K562 (cell line): ENCODE measurements around the gene GDF15. TPM values are rescaled to one million over a fixed set of nuclear protein-coding genes. Genes with fewer than 3 reads are reported as not detected.
A peak's percentile ranks its signal among the peaks of the same experiment; 100 is the strongest.

Source experiments
- ATF6 ChIP-seq: sonication (generic); formaldehyde crosslinking; IDR thresholded peaks from 2 replicates; pipeline ENCODE4 v1.4.0; 2020; ENCODE audit warnings: mild to moderate bottlenecking, missing genetic modification reagents
- HLTF ChIP-seq: fragments of 450-650 bp; IDR thresholded peaks from 2 replicates; pipeline ENCODE4 v1.6.1; 2016
- OTX1 ChIP-seq: fragments of 450-650 bp; formaldehyde crosslinking; IDR thresholded peaks from 2 replicates; pipeline ENCODE4 v1.4.0; 2022; ENCODE audit warnings: mild to moderate bottlenecking
- ZBTB40 ChIP-seq, 2 experiments: fragments of 450-650 bp in 1 of 2; sonication (generic) in 1 of 2; formaldehyde crosslinking in 1 of 2; IDR thresholded peaks; 2 replicates each; pipeline versions ENCODE4 v1.7.1 to v1.9.0; 2016 to 2022; ENCODE audit warnings: inconsistent platforms in 1 of 2, mild to moderate bottlenecking in 1 of 2, missing genetic modification reagents in 1 of 2
- ZNF740 ChIP-seq, 3 experiments: fragments of 200-800 bp in 1 of 3; sonication (Bioruptor generic) in 1 of 3; sonication (generic) in 1 of 3; formaldehyde crosslinking in 1 of 3; IDR thresholded peaks; 2 replicates each; pipeline versions ENCODE4 v1.6.1 to v1.8.0; 2016 to 2022; ENCODE audit warnings: mild to moderate bottlenecking in 2 of 3, missing compliant biosample characterization in 2 of 3, missing genetic modification characterization in 2 of 3, missing genetic modification reagents in 1 of 3
- polyA plus RNA-seq, 8 experiments: library from polyadenylated mRNA; depleted of rRNA in 4 of 8; stranded (reverse) in 5 of 8; unstranded in 3 of 8; fragments of >200 nt; fragmentation: Nextera tagmentation in 2 of 8; fragmentation: Illumina TruSeq in 1 of 8; extraction: Ambion mirVana in 2 of 8; extraction: Trizol in 1 of 8; gene quantifications; 2 replicates each; pipeline versions ENCODE4 v1.2.1 to v1.2.3, GENCODE V29; 2011 to 2014; ENCODE audit warnings: inconsistent platforms in 1 of 8, missing spikeins in 1 of 8
- total RNA-seq, 7 experiments: library from RNA; depleted of rRNA in 6 of 7; stranded (reverse); fragments of >200 nt in 6 of 7; fragmentation: Illumina TruSeq in 2 of 7; extraction: Trizol in 2 of 7; gene quantifications; 2 replicates each; pipeline versions ENCODE4 v1.2.1 to v1.2.3, GENCODE V29; 2011 to 2021; ENCODE audit warnings: low replicate concordance in 1 of 7

The GDF15 gene
- total and polyA plus RNA-seq, 9 of the 15 experiments (the other 6 are each of a cell fraction or from before 2014, with no cell fraction given), result 2.3 to 82.4 (median 12.5) TPM

GRCh38 chr19:18364826-18365528 is 21.0 kb upstream of the GDF15 start (continued):
- TF ChIP-seq ZBTB40 (IDR thresholded peaks at IDR 0.05) (peak; percentile 52; the same call in 1 of the 2 replicates), ZBTB40 (CRISPR knock-in tag; IDR thresholded peaks at IDR 0.05) (no peak), OTX1 (CRISPR knock-in tag) (0 out of 2 replicates have a peak, but pooled peaks have one; percentile 59), ZNF740 (CRISPR knock-in tag; IDR thresholded peaks at IDR 0.05) (peak; percentile 44; the same call in 1 of the 2 replicates), ZNF740 (tag; IDR thresholded peaks at IDR 0.05) (0 out of 4 replicates have a peak, but pooled peaks of 1 of the 2 experiments have one; percentile 65), HLTF (peak; percentile 61; the same call in 1 of the 2 replicates), ATF6 (CRISPR knock-in tag) (no peak)
- TF ChIP-seq, all 486 proteins: peak for 181
